HL-60/S4 treated with retinoic acid at 250 ng/mL for 4 days and 3 days (cell line): ENCODE measurements around the gene CCDC88B.

Source experiments
- in situ Hi-C: fragments of 300-500 bp; cut with MboI; formaldehyde crosslinking; loops from 2 replicates; pipeline ENCODE4 v1.7.0; 2022; ENCODE audit warnings: low sequenced_read_pairs

CCDC88B gene, protein sequence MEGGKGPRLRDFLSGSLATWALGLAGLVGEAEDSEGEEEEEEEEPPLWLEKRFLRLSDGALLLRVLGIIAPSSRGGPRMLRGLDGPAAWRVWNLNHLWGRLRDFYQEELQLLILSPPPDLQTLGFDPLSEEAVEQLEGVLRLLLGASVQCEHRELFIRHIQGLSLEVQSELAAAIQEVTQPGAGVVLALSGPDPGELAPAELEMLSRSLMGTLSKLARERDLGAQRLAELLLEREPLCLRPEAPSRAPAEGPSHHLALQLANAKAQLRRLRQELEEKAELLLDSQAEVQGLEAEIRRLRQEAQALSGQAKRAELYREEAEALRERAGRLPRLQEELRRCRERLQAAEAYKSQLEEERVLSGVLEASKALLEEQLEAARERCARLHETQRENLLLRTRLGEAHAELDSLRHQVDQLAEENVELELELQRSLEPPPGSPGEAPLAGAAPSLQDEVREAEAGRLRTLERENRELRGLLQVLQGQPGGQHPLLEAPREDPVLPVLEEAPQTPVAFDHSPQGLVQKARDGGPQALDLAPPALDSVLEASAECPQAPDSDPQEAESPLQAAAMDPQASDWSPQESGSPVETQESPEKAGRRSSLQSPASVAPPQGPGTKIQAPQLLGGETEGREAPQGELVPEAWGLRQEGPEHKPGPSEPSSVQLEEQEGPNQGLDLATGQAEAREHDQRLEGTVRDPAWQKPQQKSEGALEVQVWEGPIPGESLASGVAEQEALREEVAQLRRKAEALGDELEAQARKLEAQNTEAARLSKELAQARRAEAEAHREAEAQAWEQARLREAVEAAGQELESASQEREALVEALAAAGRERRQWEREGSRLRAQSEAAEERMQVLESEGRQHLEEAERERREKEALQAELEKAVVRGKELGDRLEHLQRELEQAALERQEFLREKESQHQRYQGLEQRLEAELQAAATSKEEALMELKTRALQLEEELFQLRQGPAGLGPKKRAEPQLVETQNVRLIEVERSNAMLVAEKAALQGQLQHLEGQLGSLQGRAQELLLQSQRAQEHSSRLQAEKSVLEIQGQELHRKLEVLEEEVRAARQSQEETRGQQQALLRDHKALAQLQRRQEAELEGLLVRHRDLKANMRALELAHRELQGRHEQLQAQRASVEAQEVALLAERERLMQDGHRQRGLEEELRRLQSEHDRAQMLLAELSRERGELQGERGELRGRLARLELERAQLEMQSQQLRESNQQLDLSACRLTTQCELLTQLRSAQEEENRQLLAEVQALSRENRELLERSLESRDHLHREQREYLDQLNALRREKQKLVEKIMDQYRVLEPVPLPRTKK (N-terminal part only)

DNA sequence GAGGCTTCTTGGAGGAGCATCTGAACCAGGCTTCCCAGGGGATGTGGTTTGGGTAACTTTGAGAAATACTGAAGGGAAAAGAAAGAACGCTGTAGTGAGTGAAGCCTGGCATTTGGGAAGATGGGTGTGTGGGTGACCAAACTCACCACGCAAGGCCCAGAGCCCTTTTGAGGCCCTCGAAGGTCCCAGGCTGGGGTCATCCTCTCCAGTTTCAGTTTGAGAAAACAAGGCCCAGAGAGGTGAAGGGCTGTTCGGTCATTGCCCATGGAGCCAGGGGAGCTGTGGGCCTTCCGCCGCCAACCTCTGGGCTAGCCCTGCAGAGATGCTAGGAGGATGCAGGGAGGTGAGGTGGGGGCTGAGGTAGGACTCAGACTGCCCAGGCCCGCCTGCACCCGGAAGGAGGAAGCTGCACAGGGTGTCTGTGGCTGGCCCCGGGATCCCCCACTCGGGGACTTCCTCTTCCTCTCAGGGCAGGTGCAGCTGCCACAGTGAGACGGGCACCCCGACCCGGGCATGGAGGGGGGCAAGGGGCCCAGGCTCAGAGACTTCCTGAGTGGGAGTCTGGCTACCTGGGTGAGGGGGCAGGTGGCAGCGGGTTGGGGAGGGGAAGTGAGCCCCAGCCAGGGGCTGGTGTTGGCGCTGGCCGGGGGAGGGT is at the start of gene CCDC88B:
Gene CCDC88B, plus strand, starts transcription at position 451 of the 655 bp plus-strand sequence. Its CDS starts 63 bp downstream, at position 514.
- in situ Hi-C loops, result no loop called here

DNA sequence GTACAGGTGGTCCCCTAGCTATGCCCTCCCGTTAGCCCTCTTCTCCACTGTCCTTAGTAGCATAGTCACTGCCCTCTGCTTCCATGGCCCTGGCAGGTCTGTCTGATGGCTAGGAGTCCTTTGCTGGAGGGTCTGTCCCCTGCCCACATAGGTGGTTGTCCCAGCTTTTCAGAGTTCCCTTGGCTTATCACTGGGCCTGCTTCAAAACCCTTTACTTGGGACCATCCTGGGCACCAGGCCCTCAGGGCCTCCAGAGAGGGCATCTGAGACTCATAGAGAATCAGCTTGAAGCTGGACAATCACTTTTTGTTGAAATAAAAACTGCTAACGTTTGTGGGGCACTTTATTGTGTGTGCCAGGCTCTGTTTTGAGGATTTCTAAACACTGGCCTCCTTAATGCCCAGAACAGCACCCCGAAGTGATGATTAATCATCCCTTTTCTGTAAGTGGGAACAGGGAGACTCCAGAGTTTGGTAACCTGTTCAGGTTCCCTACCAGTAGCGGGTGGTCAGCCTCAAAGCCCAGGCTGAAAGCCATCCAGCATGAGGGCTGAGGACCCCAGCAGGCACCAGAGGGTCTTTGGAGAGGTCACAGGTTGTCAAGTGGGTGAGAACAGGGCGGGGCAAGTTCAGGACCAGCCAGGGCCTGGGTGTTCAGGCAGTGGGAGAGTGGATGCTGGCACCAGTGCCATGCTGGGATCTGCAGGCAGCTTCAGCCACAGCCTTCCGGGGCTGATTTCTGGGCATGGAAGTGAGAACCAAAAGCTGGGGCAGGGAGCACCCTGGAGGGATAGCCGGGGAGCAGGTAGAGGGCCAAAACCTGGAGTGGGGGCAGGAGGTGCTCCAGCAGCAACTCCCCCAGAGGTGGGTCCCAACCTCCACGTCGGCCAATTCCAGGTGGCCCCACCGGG is 49.4 kb upstream of the CCDC88B start:
- in situ Hi-C loops, result no loop called here

DNA sequence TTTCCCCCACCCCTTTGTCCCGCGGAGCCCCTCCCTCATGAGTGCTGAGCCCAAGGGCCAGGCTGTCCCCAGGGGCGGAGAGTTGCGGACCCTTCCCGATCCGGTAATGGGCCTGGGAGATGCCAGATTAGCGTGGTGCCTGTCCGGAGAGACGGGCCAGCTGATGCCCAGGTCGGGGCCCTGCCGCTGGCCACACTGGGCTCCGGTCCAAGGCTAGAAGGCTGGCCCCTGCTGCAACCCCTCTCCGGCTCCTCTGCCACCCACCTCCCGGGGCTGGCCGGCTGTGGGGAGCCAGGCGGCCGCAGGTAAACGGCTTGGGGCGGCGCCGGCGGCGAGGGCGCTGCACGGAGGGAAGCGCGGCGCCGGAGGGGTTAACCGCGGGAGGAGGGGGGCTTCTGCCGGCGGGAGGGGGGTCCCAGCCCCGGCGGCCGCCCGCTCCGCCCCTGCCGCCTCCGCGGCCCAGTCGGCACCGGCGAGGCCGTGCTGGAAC is 48.7 kb upstream of the CCDC88B start, which contains the start of gene KCNK4:
Gene KCNK4, plus strand, starts transcription at position 41 of the 490 bp plus-strand sequence. CDS start 1,717 bp downstream, outside the sequence.
- in situ Hi-C loops, result no loop called here

DNA sequence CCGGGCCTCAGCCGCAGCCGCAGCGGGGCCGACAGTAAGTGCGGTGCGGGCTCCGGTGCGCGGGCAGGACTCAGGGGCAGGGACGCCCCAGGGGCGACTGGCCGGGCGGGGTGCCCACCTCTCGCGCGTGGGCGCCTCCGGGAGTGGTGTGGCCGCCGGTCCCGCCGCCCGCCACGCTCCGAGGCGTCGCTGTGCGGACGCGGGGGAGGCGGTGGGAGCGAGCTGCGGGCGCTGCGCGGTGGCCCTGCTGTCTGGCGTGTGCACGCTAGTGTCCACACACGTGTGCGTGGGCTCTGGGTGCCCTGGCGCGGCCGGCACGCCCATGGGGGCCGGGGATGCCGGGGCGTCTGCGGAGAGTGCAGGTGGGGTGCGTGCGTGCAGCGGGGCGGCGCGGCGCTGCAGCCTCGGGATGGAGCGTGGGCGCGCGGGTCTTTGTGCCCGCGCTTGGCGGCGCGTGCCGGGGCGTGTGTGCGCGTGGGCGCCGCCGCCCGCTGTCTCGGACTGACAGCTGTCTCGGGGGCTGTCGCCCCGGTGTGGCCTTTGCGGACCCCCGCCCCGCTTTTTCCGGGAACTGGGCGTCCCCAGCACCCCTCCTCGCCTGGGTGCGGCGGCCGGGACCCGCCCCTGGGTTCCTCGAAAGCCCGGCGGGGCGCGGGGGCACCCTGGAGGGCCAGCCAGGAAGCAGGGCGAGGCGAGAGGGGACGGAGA is 48.1 kb upstream of the CCDC88B start:
- in situ Hi-C loops, result no loop called here

DNA sequence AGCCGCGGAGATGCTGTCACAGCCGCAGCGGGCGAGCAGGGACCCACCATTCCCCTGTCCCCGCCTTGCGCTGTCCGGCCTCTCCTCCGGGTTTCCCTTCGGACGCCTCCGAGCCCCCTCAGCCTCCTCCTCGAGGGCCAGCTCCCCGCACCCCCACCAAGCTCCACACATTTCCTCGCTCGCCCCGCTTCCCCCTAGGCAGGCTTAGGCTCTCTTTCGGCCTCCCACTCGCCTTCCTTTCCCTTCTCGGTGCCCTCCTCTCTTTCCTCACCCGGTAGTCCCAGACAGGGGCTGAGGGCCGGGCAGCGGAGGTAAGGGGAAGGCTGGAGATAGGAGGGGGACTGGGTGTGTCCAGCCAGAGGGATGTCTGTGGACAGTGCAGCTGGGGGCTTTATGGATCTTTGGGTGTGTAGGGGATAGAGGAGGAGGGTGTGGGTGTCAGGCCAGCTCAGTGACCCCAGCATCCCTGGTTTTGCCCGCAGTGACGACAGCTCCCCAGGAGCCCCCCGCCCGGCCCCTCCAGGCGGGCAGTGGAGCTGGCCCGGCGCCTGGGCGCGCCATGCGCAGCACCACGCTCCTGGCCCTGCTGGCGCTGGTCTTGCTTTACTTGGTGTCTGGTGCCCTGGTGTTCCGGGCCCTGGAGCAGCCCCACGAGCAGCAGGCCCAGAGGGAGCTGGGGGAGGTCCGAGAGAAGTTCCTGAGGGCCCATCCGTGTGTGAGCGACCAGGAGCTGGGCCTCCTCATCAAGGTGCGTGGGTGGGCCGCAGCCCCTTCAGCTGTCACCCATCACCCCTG is 47.3 kb upstream of the CCDC88B start:
- in situ Hi-C loops, result no loop called here

DNA sequence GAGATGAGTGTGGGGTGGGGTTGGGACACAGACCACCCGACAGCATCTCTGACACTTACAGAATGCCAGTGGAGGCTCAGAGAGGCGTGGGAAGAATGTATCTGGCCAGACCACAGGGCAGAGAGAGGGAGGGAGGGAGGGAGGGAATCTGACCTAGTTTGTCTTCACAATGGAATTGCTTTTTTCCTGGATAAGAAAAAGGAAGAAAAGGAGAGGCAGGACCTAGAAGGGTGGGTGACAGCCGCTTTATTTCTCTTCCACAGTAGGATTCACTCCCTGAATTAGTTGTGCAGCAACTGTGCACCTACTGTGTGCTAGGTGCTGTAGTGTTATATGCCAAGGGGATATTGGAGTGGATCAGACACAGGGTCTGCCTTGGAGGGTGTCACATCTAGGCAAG is 45.2 kb upstream of the CCDC88B start:
- in situ Hi-C loops, result no loop called here

DNA sequence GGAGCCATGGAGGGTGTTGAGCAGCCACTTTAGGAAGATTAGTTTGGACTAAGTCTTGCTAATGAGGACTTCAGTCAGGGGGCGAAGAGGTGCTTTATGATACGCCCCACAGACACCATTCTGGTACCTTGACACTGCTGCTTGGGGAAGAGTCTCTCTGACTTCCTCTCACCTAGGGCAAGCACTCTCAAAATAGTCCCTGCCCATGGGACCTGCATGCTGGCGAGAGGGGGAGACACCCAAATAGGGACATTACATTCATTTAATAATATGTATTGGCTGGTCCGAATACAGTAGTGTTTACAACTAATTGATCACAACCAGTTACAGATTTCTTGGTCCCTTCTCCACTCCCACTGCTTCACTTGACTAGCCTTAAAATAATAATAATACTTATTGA is 44.2 kb upstream of the CCDC88B start:
- in situ Hi-C loops, result no loop called here

DNA sequence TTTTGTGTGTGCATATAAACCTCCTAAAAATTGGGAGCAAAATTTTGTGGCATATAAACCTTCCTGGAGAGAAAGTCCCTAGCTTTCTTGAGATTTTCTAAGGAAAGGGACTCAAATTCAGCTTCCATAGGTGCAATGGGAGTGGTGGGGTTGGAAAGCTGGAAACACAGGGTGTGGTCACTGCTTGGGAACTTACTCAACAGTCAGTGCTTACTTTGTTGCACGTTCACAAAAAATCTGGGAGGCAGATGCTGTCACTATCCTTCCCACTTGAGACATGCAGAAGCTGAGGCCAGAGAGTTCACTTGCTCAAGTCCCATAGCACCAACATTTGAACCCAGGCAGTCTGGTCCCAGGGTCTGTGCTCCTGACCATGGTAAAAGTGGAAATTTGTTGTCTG is 43.8 kb upstream of the CCDC88B start:
- in situ Hi-C loops, result no loop called here

DNA sequence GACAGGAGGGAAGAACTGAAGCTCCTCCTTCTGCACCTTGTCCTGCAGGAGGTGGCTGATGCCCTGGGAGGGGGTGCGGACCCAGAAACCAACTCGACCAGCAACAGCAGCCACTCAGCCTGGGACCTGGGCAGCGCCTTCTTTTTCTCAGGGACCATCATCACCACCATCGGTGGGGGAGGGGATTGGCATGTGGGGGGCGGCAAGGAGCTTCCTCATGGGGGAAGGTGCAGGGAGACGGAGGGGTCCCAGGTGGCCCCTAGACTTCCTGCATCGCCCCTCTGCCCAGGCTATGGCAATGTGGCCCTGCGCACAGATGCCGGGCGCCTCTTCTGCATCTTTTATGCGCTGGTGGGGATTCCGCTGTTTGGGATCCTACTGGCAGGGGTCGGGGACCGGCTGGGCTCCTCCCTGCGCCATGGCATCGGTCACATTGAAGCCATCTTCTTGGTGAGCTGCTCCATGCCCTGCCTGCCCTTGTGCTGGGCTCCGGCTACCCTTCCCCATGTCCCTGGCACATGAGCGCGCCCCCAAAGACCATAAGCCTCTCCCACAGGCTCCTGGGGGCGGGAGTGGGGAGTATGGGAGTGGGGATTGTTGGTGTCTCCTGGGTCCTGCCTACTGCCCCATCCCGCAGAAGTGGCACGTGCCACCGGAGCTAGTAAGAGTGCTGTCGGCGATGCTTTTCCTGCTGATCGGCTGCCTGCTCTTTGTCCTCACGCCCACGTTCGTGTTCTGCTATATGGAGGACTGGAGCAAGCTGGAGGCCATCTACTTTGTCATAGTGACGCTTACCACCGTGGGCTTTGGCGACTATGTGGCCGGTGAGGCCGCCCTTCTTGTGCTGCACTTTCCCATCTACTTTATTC is 42.9 kb upstream of the CCDC88B start:
- in situ Hi-C loops, result no loop called here

DNA sequence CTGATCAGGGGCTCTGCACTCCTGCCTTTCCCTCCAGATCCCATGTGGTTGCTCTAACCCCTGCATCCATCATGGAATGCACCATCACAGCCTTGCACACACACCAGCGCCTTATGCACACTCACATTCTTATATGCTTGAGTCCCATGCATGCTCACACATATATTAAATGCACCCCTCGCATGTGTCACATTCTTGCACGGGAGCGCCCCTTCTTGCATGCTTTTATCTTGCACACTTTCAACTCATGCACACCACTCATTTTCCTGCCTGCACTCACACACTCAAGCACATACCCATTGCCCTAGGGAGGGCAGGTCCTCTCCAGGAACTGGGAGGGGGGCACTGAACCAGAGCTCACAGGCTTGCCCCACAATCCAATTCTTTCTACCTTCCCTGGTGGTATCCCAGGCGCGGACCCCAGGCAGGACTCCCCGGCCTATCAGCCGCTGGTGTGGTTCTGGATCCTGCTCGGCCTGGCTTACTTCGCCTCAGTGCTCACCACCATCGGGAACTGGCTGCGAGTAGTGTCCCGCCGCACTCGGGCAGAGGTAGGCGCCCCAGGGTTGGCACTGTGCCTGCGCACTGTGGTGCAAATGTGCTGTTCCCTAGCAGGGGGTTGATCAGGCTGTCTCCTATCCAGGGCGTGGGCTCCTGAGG is 42.2 kb upstream of the CCDC88B start:
- in situ Hi-C loops, result no loop called here

DNA sequence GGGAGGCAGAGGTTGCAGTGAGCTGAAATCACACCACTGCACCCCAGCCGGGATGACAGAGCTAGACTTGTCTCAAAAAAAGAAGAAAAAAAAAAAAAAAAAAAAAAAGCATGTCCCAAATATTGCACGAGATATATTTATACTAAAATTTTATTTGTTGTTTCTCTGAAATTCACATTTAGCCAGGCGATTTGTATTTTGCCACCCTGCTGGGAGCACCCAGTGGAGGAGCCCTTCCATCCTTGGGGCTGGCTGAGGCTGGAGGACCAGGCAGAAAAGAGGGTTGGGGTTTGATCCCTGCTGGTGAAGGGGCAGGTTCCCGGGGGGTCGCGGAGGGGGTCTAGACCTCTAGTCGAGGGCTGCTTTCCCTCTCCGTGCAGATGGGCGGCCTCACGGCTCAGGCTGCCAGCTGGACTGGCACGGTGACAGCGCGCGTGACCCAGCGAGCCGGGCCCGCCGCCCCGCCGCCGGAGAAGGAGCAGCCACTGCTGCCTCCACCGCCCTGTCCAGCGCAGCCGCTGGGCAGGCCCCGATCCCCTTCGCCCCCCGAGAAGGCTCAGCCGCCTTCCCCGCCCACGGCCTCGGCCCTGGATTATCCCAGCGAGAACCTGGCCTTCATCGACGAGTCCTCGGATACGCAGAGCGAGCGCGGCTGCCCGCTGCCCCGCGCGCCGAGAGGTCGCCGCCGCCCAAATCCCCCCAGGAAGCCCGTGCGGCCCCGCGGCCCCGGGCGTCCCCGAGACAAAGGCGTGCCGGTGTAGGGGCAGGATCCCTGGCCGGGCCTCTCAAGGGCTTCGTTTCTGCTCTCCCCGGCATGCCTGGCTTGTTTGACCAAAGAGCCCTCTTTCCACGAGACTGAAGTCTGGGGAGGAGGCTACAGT is 40.8 kb upstream of the CCDC88B start:
- in situ Hi-C loops, result no loop called here

DNA sequence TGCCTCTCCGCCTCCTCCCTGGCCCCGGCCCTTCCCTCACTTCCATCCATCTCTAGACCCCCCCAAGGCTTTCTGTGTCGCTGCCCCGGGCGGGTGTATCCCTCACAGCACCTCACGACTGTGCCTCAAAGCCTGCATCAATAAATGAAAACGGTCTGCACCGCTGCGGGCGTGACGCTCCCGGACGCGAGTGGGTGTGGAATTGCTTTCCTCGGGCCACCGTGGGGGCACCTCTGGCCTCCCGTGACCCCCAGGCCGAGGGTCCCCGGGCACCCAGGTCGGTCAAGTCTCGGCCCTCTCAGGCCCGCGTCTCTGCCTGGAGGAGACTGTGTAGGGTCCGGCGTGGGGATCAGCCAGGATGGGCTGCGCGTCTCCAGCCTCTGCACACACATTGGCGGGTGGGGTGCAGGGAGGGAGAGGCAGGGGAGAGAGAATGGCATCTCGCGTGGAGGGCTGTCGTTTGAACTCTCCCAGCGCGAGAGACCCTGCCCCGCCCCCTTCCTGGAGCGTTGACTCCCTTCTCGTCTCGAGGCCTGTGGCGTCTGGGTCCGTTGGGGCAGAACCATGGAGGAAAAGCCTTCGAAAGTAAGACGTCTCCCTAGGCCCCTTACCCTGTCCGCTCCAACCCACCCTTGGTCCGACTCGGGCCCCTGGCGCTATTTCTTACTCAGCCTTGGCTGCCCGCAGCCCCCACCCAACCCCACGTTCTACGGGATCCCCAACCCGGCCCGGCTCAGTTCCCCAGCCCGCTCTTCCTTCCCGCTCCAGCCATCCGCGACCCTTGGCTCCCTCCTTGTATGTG is 40.0 kb upstream of the CCDC88B start, which contains the start of gene CATSPERZ:
Gene CATSPERZ, plus strand, starts transcription at position 512 of the 802 bp plus-strand sequence. Its CDS starts 53 bp downstream, at position 565.
- in situ Hi-C loops, result no loop called here

DNA sequence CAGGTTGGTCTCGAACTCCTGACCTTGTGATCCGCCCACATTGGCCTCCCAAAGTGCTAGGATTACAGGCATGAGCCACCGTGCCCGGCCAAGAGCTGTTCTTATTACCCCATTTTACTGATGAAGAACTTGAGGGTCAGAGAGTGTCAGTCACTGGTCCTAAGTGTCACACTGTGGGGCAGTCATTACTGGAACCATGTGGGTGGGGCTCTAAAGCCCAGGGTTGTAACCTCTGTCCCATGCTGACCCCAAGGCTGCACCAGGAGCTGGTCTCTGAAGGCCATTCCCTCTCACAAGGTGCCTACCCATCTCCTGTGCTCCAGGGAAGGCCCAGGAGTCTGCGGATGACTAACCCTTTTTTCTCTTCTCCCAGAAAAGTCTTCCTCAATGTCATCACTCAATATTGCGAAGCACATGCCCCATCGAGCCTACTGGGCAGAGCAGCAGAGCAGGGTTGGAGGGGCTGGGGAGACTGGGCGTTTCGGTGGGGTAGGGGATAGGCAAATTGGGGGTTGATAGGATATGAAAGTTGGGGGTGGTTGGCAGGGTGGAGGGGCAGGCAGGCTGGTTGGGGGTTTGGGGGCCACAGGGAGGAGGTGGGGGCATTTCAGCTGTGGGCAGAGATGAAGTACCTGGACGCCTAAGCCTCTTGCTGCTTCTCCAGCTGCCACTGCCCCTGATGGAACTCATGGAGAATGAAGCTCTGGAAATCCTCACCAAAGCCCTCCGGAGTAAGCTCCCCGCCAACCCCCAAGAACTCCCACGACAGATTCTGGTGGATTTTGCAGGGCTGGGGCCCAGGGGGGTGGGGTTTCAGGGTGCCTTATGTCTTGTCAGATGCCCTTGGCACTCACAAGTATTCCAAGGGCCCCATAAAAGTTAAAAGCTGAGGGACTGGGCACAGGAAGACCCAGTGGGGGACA is 36.6 kb upstream of the CCDC88B start:
- in situ Hi-C loops, result no loop called here

DNA sequence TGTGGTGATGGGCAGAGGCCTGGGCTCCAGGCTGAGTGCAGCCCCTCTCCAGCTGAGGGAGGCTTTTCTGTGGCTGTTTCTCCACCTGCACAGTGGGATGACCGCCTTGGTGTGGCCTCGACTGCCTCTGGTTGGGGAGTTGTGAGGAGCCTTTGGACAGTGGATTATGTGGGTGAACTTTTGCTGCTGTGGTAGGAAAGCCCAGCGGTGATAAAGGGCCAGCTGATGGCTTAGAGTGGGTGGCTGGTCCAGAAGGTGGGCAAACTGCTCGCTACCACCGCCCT is 36.0 kb upstream of the CCDC88B start:
- in situ Hi-C loops, result no loop called here
